HK-2 (cell line): ENCODE results near the gene ELAVL2.
A peak's percentile ranks its signal among the peaks of the same experiment; 100 is the strongest.

Experiments used
- DNase-seq: peaks from one replicate; pipeline ENCODE4 v3.0.0-alpha.2; 2018; ENCODE audit not compliant: unreplicated experiment

The ELAVL2 gene

DNA sequence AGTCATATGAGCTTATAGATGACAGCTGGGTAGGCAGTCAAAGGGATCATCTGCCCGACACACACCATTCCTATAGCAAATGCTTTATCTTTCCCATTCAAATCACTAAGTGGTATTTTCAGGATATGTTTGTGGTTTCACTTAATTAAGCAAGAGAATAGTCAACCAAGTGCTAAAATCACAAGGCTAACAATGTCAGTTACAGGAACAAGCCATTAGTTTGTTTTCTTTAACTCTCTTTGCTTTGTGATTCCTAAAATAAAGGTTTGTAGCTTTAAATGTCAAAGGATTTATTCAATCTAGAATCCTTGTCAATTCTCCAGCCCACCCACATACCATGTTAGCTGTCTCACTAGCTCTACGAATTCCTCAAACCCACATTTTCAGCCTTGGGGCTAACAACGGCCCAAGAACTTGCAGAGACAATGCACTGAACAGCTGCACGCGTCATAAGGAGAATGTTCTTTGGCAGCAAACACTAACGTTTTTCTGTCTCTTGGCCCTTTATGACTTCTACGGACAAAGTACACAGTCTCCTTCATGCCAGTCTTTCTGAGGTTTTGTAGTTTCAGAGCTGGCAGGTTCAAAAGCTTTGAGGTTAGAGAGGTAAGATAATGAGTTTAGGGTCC, 56.6 kb downstream of the ELAVL2 start:
- peak; percentile 16 for DNase-seq

DNA sequence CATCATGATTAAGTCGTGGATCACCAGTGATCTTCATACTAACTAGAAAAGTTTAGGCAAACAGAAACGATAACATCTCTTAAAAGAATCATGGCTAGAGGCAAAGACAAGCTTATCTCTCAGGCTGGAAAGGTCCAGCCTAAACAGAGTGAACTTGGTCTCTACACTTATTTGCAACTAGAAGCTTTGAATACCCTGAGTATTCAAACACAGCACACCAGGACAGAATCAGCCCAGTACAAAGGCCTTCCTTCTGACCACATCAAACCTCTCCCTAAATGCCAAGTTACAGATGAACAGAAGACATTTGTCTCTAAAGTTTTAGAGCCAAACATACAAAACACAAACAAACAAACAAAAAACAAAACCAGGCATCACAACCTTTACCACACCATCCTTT, 57.2 kb downstream of the ELAVL2 start:
- no peak for DNase-seq

DNA sequence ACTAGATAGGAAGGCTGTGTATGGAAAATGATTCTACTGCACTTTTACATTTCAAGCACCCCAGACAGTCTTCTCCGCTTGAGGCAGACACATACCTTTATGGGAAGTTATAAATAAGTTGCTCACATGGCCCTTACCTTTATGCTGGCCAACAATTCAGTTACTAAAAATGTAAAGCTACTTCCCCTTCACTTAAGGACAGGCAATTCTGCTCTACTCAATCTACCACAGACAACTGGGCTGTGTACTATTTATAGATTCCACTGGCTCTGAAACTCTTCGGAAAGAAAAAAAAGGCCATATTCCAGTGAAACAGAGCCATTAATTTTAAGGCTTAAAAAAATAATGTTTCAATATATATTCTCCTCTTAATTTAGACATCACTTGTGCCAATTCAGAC, 59.4 kb downstream of the ELAVL2 start:
- DNase-seq = no peak

DNA sequence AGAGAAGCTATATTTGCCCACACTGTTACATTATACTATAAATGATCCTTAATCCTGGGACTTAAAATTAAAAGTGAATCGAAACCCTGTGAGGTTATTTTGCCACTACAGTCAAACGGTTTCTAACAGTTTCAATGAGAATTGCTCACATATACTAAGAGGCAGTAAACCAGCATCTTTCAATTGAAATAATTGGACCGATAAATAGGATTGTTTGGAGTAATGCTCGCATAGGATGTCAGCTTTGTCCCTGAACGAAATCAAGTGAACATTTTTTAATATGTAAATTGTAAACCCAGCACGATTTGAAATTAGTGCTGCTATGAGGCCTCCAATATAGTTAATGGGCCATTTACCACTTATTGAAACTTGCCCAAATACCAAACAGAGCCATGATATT, 60.5 kb downstream of the ELAVL2 start:
- DNase-seq = no peak

DNA sequence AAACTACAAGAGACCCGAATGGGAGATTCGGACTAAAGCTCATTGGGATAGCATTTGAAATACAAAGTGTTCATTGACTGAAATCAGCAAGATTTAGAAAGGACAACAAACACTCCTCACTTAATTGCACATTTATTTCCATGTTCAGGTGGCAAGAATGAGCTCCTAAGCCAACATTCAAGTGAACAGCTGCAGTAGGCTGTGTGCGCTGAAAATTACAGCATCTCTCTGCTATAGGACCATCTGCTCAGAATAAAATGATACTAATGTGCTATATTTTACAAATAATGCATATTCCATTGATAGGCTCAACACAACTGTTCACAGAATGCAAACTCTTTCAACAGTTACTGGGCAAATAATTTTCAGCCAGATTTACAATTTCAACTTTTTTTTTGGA, 61.8 kb downstream of the ELAVL2 start:
- no peak for DNase-seq

DNA sequence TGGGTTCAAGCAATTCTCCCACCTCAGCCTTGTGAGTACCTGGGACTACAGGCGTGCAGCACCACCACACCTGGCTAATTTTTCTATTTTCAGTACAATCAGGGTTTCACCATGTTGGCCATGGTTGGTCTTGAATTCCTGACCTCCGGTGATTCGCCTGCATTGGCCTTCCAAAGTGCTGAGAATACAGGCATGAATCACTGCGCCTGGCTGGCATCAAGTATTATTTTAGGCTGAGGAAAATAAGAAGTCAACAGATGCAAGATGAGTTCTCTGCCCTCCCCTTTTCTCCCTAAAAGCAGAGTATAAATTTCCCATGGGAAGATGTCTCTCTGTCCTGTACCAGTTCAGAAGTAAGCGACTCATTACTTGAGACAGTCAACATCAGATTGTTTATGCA, 71.5 kb downstream of the ELAVL2 start:
- DNase-seq = peak; percentile 10

DNA sequence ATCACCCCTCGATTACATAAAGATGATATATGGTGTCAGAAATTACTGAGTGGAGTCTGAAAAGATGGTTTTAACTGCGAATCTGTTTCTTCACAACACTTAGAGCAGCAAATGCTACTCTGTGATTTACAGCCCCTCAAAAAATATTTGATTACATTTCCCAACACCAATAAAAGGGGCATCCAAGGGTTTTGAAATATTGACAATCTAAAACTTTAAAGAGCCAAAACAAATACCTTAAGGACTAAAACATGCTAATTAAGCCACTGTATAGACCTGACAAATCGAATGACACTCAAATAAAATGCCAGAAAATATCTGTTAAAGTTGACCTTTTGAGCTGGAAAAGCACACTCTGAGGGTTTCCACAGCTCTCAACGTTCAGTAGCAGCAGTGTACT, 73.2 kb downstream of the ELAVL2 start:
- DNase-seq = no peak

DNA sequence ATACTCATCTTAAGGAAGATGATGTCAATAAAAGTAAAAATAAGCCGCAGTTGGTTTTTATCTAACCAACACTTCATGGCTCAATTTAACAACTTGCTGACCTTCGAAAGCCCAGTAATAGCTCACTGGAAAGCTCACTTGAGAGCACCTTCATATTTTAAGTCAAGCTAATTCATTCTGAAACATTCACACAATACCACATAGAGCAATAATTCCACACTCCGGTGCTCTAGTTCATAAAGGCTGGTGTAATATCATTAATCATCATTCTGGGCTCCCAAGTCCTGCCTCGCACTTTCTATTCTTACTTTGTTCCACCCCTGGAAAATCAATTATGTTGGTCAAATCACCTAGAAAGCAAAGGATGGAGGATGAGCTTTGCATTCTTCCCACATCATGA, 74.4 kb downstream of the ELAVL2 start:
- DNase-seq = no peak

DNA sequence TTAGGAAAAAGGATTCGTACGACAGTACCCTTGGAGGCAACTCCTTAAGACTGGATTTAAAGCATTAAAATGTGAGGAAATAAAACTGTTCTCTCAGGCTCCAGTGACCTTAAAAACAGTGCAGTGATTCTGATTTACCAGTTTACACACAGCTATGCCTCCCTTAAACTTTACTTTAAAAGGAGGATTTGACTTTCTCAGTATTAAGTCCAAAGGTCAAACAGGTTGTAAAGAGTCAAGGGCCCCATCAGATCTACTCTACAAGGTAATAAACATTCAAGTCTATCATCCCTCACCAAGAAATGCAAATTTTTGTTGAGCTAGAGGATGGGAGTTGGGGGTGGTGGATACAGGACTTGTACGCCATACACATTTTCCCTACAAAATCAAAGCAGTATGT, 75.2 kb downstream of the ELAVL2 start:
- no peak for DNase-seq

DNA sequence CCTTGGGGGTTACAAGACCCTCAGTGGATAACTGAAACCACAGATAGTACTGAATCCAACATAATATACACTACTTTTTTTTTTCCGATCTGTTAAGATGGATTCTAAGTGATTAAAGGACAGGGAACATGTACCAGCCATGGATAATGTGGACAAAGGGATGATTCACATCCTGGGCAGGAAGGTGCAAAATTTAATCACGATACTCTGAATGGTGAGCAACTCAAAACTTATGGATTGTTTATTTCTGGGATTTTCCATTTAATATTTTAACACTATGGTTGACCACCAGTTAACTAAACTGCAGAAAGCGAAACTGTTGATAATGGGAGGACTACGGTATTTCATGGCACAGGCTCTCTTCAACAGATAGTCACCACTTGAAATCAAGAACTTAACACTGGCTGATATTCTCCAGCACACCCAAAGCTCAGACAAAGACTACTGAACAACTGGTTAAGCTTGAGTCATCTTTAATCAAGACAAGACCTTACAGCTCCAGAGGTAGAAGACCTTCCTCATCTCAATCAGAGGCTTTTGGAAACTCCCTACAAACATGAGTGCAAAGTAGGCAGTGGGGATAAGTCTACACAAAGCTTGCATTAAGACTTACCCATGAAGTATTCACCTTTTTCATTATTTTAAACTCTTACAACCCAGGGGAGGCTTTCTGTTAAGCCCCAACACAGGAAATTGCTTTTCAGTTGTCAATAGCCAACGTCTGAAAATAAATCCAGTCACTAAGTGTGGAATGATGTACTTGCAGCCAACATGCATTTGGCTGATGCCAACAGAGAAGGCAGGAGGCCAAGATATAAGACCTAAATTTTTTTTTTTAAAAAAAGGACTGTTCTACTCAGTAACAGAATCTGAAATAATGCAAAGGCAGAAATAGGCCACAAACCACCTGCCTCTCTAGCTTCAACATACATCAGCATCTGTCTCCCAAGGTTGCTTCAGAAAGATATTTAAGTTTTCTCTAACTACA, 78.7 kb downstream of the ELAVL2 start:
- DNase-seq = no peak

DNA sequence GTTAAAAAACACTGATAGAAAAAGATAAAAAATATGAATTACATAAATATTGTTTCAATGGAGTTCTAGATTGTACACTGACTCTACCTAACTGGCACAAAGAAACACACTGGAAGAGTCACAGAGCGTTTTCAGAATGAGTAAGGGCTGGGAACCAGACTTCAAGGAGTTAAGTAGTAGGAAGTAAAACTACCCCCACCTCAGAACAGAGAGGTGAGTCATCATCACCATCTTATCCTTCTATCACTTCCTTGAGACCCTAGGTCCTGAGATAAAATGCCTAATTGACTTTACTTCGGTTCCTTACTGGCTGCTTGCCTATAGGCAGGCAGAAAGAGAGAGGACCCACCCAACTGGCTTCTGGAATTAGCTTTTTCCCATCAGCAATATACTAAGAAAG, 79.7 kb downstream of the ELAVL2 start:
- no peak for DNase-seq

DNA sequence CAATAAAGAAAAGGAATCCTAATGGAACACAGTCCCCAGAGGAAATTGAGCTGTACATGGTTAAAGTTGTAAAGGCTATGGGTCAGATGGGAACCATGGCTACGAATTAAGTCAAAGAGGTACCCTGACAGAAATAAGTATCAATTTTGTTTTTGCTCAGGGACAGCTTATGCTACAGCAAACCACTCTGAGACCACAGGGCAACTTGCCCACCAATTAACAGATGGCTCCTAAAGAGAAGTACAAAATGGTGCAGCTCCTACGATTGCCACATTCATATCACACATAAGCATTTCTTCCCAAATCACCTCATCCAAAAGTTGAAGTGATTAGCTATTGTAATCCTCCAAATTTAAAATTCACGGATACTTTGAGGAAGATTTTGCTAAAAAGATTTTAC, 83.0 kb downstream of the ELAVL2 start:
- DNase-seq = no peak

DNA sequence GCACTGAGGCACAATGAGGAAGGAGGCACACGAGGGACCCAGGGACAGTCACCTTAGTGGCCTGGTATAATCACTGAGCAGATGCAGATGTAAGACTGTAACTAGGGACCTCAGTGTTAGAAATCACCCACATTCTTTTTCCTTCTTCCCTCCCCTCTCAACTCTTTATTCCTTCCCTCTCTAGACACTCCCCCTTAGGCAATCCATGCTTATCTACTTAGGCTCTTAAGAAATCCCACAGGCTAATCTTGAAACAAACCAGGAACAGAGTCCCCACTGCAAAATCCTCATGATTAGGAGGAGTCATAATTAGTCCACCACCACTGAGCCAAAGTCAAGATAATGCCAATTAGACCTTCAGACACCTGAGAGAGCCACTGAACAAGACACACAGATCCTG, 84.7 kb downstream of the ELAVL2 start:
- DNase-seq = no peak

DNA sequence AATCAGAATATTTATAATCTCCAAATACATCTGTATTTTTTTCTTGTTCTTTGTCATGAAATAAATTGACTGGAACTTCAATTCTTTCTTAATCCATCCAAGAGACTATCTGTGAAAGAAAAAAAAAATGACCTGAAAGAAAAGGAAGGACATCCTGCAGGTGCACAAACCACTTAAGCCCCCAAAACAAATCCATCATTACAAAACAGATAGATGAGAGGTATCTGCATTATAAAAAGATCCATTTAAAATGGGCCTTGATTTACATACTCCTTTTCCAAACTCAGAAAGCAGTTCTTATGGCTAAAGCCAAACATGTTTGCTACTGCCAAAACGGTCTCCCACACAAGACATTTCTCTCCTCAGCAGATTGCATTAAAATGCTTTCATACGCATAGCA, 85.5 kb downstream of the ELAVL2 start:
- DNase-seq = no peak

DNA sequence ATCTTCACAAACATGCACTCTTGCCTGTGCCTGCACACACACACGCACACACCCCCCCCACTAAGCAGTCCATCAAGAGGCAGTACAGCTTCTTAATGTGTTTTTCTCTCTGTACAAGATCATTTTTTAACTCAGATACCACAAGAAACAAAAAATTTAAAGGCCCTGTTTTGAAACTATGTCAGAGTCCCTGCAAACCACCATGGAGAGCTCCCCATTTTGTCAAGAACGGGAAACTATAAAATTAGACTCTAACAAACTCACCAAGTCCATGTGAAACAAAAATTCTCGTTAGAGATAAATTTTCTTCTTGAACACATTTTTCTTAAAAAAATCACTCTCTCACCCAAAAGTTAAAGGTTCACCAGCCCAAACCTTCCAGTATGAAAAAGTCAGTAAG, 86.3 kb downstream of the ELAVL2 start:
- no peak for DNase-seq

DNA sequence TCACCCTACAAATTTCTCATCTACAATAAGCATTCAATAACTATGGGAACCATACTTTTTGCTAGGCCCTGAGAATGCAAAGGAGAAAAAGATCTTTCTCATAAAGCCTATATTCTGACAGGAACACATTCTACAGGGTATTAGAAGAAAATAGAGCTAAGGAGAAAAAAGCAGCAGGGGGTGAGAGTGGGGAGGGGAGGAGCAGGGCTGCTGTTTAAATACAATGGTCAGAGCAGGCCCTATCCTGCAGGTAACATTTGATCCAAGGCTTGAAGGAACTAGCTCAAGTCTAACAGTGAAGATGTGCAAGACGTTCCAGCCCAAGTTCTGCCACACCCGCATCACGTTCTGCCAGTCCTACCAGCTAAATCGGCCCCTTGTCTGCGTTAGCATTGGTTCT, 89.7 kb downstream of the ELAVL2 start:
- DNase-seq = no peak

DNA sequence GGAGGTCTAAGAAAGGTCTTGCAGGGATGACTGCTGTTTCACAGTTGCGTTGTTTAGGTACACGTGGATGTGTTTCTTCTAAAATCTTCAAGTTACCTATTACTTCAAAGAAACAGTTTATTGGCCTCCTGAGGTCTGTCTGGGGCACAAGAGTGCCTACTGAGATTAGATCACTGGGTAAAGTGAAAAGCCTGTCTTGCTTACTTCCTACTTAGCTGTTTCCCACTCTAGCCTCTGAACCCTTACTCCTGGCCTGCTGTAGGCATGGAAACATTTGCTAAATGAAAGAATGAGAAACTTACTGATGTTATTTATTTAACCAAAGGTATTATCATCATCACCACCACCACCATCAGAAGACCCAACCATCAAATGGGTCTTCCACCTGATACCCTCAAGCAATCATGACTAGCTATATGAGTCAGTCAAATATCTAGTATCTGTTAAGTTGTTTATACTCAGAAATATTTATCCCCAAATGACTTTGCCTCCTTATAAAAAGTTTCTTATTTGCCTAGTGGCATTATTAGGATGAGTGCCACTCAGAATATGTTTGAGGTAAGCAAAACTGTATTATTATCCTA, 92.5 kb downstream of the ELAVL2 start:
- no peak for DNase-seq

DNA sequence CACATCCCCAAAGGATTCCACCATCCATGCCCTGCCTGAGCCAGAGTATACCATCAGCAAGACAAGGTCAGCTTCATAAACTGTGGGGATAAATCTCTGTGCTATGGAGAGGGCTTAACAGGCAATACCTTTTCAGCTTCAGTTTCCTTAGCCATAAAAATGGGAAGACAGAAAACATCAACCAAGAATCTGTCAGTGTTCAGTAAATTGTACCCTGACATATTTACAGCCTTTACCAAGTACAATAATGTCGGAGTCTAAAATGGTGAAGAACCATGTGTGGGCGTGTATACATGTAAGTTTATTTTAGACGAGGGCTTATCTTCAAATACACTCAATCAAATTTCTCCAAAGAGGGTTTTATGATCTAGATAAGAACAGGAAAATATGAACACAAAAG, 94.7 kb downstream of the ELAVL2 start:
- no peak for DNase-seq

DNA sequence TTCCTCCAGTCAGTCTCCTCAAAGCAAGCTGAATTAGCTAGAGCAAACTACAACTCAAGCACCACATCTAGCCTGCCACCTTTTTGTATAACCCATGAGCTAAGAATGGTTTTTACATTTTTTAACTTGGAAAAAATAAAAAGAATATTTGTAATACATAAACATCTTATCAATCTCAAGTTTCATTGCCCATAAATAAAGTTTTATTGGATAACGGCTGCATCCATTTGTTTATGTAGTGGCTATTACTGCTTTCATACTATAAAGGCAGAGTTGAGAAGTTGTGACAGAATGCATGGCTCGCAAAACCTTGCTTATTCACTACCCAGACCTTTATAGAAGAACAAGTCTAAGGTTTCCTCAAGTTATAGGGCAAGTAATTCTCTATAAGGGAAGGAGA, 95.7 kb downstream of the ELAVL2 start:
- no peak for DNase-seq

DNA sequence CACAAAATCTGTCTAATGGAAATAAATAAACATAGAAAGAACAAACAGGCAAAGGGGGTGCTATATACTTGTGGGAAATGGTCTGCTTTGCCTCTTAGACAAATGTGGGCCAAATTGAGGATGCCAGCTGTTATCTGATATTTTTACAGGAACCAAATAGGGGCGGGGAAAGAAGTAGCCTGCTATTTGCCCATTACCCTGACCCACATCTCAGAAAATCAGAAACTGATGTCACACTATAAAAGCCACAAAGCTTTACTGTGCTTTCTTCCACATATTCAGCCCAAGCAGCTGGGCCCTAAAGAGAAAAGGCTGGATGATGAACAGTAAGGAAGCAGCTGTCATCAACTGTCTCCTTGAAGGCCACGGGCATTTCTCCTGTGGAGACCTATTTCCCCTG, 97.3 kb downstream of the ELAVL2 start:
- DNase-seq = no peak

DNA sequence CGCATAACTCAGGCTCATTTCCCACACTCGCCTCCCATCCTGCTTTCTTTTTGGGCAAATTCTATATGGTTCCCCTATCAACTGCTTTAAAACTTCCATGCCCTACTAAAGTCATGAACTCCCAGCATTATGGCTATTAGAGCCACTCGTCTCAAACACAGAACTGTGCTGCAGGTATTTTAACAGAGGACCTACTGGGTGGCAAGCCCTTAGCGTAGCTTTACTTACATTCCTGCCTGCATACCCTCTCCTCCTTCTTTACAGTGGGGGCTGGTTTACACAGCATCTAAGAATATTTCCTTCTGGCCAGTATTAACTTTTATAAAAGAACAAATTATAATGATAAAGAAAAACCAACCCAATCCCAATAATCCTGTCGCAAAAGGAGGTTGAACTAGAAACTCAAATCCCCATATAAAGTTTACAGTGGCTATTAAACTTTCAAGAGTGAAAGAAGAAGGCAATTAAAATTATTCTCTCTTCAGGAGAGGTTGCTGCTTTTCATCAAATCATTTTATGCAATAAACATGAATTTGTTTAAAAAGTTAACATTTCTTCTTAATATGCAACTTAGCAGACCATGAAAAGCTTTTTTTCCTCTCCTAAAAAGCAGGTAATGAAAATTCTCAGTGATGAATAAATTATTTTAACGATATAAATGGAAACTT, 100.6 kb downstream of the ELAVL2 start:
- DNase-seq = no peak

DNA sequence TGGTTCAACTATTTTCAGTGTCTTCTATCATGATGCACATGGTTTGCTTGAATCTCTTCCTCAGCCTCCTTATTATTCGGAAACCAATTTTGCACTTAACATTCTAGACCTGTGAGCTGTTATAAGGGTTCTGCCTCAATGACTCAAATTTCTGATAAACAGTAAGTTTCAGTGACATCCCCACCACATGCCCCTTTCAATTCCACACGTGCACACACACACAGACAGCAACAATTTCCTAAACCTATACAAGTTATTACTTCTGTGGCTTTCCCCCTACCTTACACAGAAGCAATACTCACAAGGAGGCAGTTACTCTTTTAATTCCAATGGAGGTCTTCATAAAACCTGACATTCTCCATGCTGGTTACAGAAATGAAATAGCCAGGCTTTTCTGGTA, 102.4 kb downstream of the ELAVL2 start:
- no peak for DNase-seq
